Sigmoid colon (tissue), 4 donors: Measurements from ENCODE around the gene FGF22.

Experiments
- CTCF ChIP-seq, 4 experiments: fragments of 450-650 bp in 3 of 4; fragments of 200-600 bp in 1 of 4; IDR thresholded peaks; one replicate each; pipeline ENCODE4 v1.5.1; 2016 to 2019; ENCODE audit warnings: antibody characterized with exemption in 4 of 4, mild to moderate bottlenecking in 3 of 4, moderate library complexity in 2 of 4
- EP300 ChIP-seq, 4 donors: sonication (generic); formaldehyde crosslinking; IDR thresholded peaks; one replicate each; pipeline ENCODE4 v1.6.1; 2017; ENCODE audit warnings: antibody characterized with exemption in 4 of 4
- POLR2A ChIP-seq, 2 donors: fragments of 450-650 bp; IDR thresholded peaks; one replicate each; pipeline ENCODE4 v1.6.1; 2016; ENCODE audit warnings: antibody characterized with exemption in 2 of 2, mild to moderate bottlenecking in 2 of 2, moderate library complexity in 2 of 2
- POLR2AphosphoS5 ChIP-seq, 4 donors: sonication (generic); formaldehyde crosslinking; IDR thresholded peaks; one replicate each; pipeline ENCODE4 v1.6.1; 2017; ENCODE audit warnings: antibody characterized with exemption in 4 of 4

- TF ChIP-seq POLR2A (IDR thresholded peaks at IDR 0.05) (no peak), CTCF (IDR thresholded peaks at IDR 0.05) (no peak), EP300 (IDR thresholded peaks at IDR 0.05) (no peak), POLR2AphosphoS5 (IDR thresholded peaks at IDR 0.05) (no peak)
Observed at GRCh38 chr19:610071-610800, 29.4 kb upstream of the FGF22 start.
